K562 (cell line): ENCODE results near the gene PODXL2. TPM values are rescaled to one million over a fixed set of nuclear protein-coding genes. Genes with fewer than 3 reads are reported as not detected.

ENCODE experiments used
- CCNT2 ChIP-seq: IDR thresholded peaks from 2 replicates; pipeline ENCODE4 v1.6.1; 2011; ENCODE audit warnings: borderline replicate concordance, low read depth, mild to moderate bottlenecking, moderate library complexity, mixed read lengths, low read length; ENCODE audit not compliant: insufficient read length; ENCODE audit errors: extremely low read depth
- GABPB1 ChIP-seq: sonication (generic); formaldehyde crosslinking; IDR thresholded peaks from 2 replicates; pipeline ENCODE4 v1.8.0; 2022; ENCODE audit warnings: mild to moderate bottlenecking, missing genetic modification reagents
- ILF3 ChIP-seq: fragments of 450-650 bp; IDR thresholded peaks from 2 replicates; pipeline ENCODE4 v1.6.1; 2018; ENCODE audit warnings: antibody characterized with exemption, mild to moderate bottlenecking, moderate library complexity, borderline replicate concordance
- IRF2 ChIP-seq: sonication (generic); formaldehyde crosslinking; IDR thresholded peaks from 2 replicates; pipeline ENCODE4 v1.8.1; 2022; ENCODE audit warnings: mild to moderate bottlenecking, missing genetic modification reagents
- JUN ChIP-seq, 2 experiments: sonication (generic) in 1 of 2; formaldehyde crosslinking in 1 of 2; IDR thresholded peaks; 2 replicates each; pipeline versions ENCODE4 v1.6.1 to v1.8.0; 2012 to 2022; ENCODE audit warnings: borderline replicate concordance in 2 of 2, mild to moderate bottlenecking in 2 of 2, improper control_type of control experiment in 1 of 2, low read depth in 1 of 2, low read length in 1 of 2, missing genetic modification reagents in 1 of 2
- PHF8 ChIP-seq: fragments of 200-600 bp; sonication (generic); IDR thresholded peaks from 2 replicates; pipeline ENCODE4 v1.6.1; 2012; ENCODE audit warnings: mixed run types, mild to moderate bottlenecking, inconsistent platforms, low read length, moderate library complexity, borderline replicate concordance
- POLR2B ChIP-seq: fragments of 450-650 bp; IDR thresholded peaks from 2 replicates; pipeline ENCODE4 v1.6.1; 2018; ENCODE audit warnings: low read depth; ENCODE audit not compliant: partially characterized antibody
- PYGO2 ChIP-seq: fragments of 450-650 bp; IDR thresholded peaks from 2 replicates; pipeline ENCODE4 v1.6.1; 2016; ENCODE audit warnings: mild to moderate bottlenecking, missing genetic modification characterization, moderate library complexity, missing compliant biosample characterization
- SLC30A9 ChIP-seq: fragments of 250-450 bp; sonication (Bioruptor Pico); IDR thresholded peaks from 2 replicates; pipeline ENCODE4 v1.8.0; 2022; ENCODE audit warnings: mild to moderate bottlenecking, moderate library complexity
- SNAPC5 ChIP-seq: fragments of 250-450 bp; sonication (Bioruptor Pico); IDR thresholded peaks from 2 replicates; pipeline ENCODE4 v1.8.0; 2021; ENCODE audit warnings: moderate library complexity, mild to moderate bottlenecking, inconsistent platforms
- SUPT5H ChIP-seq: fragments of 450-650 bp; IDR thresholded peaks from 2 replicates; pipeline ENCODE4 v1.6.1; 2016
- ZBTB11 ChIP-seq, 3 experiments: fragments of 200-800 bp in 1 of 3; fragments of 250-450 bp in 1 of 3; fragments of 450-650 bp in 1 of 3; sonication (Bioruptor Pico) in 1 of 3; sonication (Bioruptor generic) in 1 of 3; formaldehyde crosslinking in 1 of 3; IDR thresholded peaks; 2 replicates each; pipeline versions ENCODE4 v1.6.1 to v1.8.0; 2016 to 2022; ENCODE audit warnings: mild to moderate bottlenecking in 2 of 3, missing genetic modification characterization in 2 of 3, missing compliant biosample characterization in 1 of 3, moderate library complexity in 1 of 3
- ZNF124 ChIP-seq: sonication (generic); formaldehyde crosslinking; IDR thresholded peaks from 2 replicates; pipeline ENCODE4 v1.8.1; 2022; ENCODE audit warnings: missing genetic modification reagents
- ZNF165 ChIP-seq: fragments of 250-450 bp; sonication (Bioruptor Pico); IDR thresholded peaks from 2 replicates; pipeline ENCODE4 v1.4.0; 2020; ENCODE audit warnings: borderline replicate concordance
- ZNF239 ChIP-seq: fragments of 250-450 bp; sonication (Bioruptor Pico); IDR thresholded peaks from 2 replicates; pipeline ENCODE4 v1.4.0; 2020; ENCODE audit warnings: mild to moderate bottlenecking
- polyA plus RNA-seq, 8 experiments: library from polyadenylated mRNA; depleted of rRNA in 4 of 8; stranded (reverse) in 5 of 8; unstranded in 3 of 8; fragments of >200 nt; fragmentation: Nextera tagmentation in 2 of 8; fragmentation: Illumina TruSeq in 1 of 8; extraction: Ambion mirVana in 2 of 8; extraction: Trizol in 1 of 8; gene quantifications; 2 replicates each; pipeline versions ENCODE4 v1.2.1 to v1.2.3, GENCODE V29; 2011 to 2014; ENCODE audit warnings: inconsistent platforms in 1 of 8, missing spikeins in 1 of 8
- total RNA-seq, 7 experiments: library from RNA; depleted of rRNA in 6 of 7; stranded (reverse); fragments of >200 nt in 6 of 7; fragmentation: Illumina TruSeq in 2 of 7; extraction: Trizol in 2 of 7; gene quantifications; 2 replicates each; pipeline versions ENCODE4 v1.2.1 to v1.2.3, GENCODE V29; 2011 to 2021; ENCODE audit warnings: low replicate concordance in 1 of 7
- TF ChIP-seq, protein P1 (sequence below): sonication (generic); formaldehyde crosslinking; IDR thresholded peaks from 2 replicates; pipeline ENCODE4 v1.8.0; 2022; ENCODE audit warnings: missing genetic modification reagents, mild to moderate bottlenecking, moderate library complexity, borderline replicate concordance
- TF ChIP-seq, protein P2 (sequence below): fragments of 450-650 bp; formaldehyde crosslinking; conservative IDR thresholded peaks from 2 replicates; pipeline ENCODE4 v1.4.0; 2022; ENCODE audit warnings: mild to moderate bottlenecking, missing genetic modification characterization
- TF ChIP-seq, protein P3 (sequence below), 2 experiments: fragments of 450-650 bp; conservative IDR thresholded peaks; 2 replicates each; pipeline ENCODE4 v1.6.1; 2017; ENCODE audit warnings: mild to moderate bottlenecking in 2 of 2, moderate library complexity in 2 of 2

The PODXL2 gene
- total and polyA plus RNA-seq, 9 of the 15 experiments (the other 6 are each of a cell fraction or from before 2014, with no cell fraction given), result 0.03 to 52.5 (median 21.9) TPM

- 0 out of 6 replicates have a peak, but pooled peaks of 1 of the 3 experiments have one; percentile 59 for TF ChIP-seq ZBTB11 (CRISPR knock-in tag; IDR thresholded peaks at IDR 0.05)
- TF ChIP-seq, protein P1, sequence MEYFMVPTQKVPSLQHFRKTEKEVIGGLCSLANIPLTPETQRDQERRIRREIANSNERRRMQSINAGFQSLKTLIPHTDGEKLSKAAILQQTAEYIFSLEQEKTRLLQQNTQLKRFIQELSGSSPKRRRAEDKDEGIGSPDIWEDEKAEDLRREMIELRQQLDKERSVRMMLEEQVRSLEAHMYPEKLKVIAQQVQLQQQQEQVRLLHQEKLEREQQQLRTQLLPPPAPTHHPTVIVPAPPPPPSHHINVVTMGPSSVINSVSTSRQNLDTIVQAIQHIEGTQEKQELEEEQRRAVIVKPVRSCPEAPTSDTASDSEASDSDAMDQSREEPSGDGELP (CRISPR knock-in tag), result peak; percentile 44; the same call in 1 of the 2 replicates
- TF ChIP-seq SLC30A9, result no peak
- TF ChIP-seq PYGO2, result no peak
- TF ChIP-seq, protein P2, sequence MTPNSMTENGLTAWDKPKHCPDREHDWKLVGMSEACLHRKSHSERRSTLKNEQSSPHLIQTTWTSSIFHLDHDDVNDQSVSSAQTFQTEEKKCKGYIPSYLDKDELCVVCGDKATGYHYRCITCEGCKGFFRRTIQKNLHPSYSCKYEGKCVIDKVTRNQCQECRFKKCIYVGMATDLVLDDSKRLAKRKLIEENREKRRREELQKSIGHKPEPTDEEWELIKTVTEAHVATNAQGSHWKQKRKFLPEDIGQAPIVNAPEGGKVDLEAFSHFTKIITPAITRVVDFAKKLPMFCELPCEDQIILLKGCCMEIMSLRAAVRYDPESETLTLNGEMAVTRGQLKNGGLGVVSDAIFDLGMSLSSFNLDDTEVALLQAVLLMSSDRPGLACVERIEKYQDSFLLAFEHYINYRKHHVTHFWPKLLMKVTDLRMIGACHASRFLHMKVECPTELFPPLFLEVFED (CRISPR knock-in tag), result no peak
- TF ChIP-seq SNAPC5 (CRISPR knock-in tag), result no peak
- TF ChIP-seq IRF2 (CRISPR knock-in tag), result no peak
- TF ChIP-seq ZNF239 (CRISPR knock-in tag), result no peak
- no peak for TF ChIP-seq JUN (IDR thresholded peaks at IDR 0.05; ENCODE audit: borderline replicate concordance, low read depth, low read length)
- TF ChIP-seq JUN (CRISPR knock-in tag; IDR thresholded peaks at IDR 0.05; ENCODE audit: borderline replicate concordance), result no peak
- peak; percentile 74 for TF ChIP-seq SUPT5H
- TF ChIP-seq CCNT2, result peak; percentile 48
- TF ChIP-seq ZNF165 (CRISPR knock-in tag), result no peak
- peak; percentile 85 for TF ChIP-seq PHF8
- TF ChIP-seq, protein P3, sequence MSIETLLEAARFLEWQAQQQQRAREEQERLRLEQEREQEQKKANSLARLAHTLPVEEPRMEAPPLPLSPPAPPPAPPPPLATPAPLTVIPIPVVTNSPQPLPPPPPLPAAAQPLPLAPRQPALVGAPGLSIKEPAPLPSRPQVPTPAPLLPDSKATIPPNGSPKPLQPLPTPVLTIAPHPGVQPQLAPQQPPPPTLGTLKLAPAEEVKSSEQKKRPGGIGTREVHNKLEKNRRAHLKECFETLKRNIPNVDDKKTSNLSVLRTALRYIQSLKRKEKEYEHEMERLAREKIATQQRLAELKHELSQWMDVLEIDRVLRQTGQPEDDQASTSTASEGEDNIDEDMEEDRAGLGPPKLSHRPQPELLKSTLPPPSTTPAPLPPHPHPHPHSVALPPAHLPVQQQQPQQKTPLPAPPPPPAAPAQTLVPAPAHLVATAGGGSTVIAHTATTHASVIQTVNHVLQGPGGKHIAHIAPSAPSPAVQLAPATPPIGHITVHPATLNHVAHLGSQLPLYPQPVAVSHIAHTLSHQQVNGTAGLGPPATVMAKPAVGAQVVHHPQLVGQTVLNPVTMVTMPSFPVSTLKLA (conservative IDR thresholded peaks at IDR 0.05), result peak in 1 of 2 experiments; percentile 43; a peak in 2 of 4 replicates
- peak; percentile 42 for TF ChIP-seq POLR2B
- no peak; the same call in 1 of the 2 replicates for TF ChIP-seq GABPB1 (CRISPR knock-in tag)
- TF ChIP-seq ILF3, result 0 out of 2 replicates have a peak, but pooled peaks have one; percentile 37
- no peak for TF ChIP-seq ZNF124
These were observed 43.6 kb downstream of the PODXL2 start, which contains the start of gene ABTB1 (continued) for GRCh38 chr3:127672429-127673190.
